Upper lobe of left lung (tissue), 6 donors: ENCODE measurements around the gene EML4. TPM values are rescaled to one million over a fixed set of nuclear protein-coding genes. Genes with fewer than 3 reads are reported as not detected.
"Not testable (repeated sequence)": the region's sequence is repeated elsewhere in the genome, so short reads cannot be mapped to it uniquely, and the experiment has no call there.

Experiments
- ATAC-seq, 2 donors: fragments of 200-7000 bp; cut with Tn5 transposase; one replicate each; pipeline ENCODE4 v1.9.1; 2022; ENCODE audit warnings: mild to moderate bottlenecking in 2 of 2, moderate library complexity in 2 of 2; ENCODE audit not compliant: low FRiP score in 2 of 2
- DNase-seq, 2 donors: peaks; one replicate each; pipeline ENCODE4 v3.0.0-alpha.2; 2019 to 2020
- H3K27ac ChIP-seq, 4 donors: fragments of 200-600 bp; sonication (generic); one replicate each; pipeline ENCODE4 v1.5.1; 2016 to 2019
- H3K27me3 ChIP-seq, 4 donors: fragments of 200-600 bp; sonication (generic); one replicate each; pipeline ENCODE4 v1.5.1; 2017 to 2019
- H3K36me3 ChIP-seq, 4 donors: fragments of 200-600 bp; sonication (generic); one replicate each; pipeline ENCODE4 v1.5.1; 2016 to 2019
- H3K4me1 ChIP-seq, 4 donors: fragments of 200-600 bp; sonication (generic); one replicate each; pipeline ENCODE4 v1.5.1; 2018 to 2019
- H3K4me3 ChIP-seq, 4 donors: fragments of 200-600 bp; sonication (generic); one replicate each; pipeline ENCODE4 v1.5.1; 2017 to 2019; ENCODE audit warnings: mild to moderate bottlenecking in 2 of 4, moderate library complexity in 1 of 4
- H3K9me3 ChIP-seq, 4 donors: fragments of 200-600 bp; sonication (generic); one replicate each; pipeline ENCODE4 v1.5.1; 2018 to 2019
- EP300 ChIP-seq, 4 donors: sonication (generic); formaldehyde crosslinking; IDR thresholded peaks; one replicate each; pipeline ENCODE4 v1.5.1; 2017; ENCODE audit warnings: antibody characterized with exemption in 4 of 4, control low read depth in 2 of 4
- POLR2A ChIP-seq, 4 donors: fragments of 450-650 bp; IDR thresholded peaks; one replicate each; pipeline ENCODE4 v1.5.1; 2016 to 2017; ENCODE audit warnings: antibody characterized with exemption in 4 of 4, mild to moderate bottlenecking in 2 of 4
- POLR2AphosphoS5 ChIP-seq, 2 donors: sonication (generic); formaldehyde crosslinking; IDR thresholded peaks; one replicate each; pipeline ENCODE4 v1.5.1; 2017; ENCODE audit warnings: antibody characterized with exemption in 2 of 2
- WGBS, 2 donors: methylation state at CpG; one replicate each; pipeline ENCODE4 v1.1.5; 2017 to 2018; 5-methylcytosine and 5-hydroxymethylcytosine counted together
- total RNA-seq, 6 donors: library from RNA; depleted of rRNA in 4 of 6; stranded (reverse); fragments of >200 nt in 4 of 6; gene quantifications; one replicate each; pipeline versions ENCODE4 v1.1.0 to v1.2.1, GENCODE V29; 2016 to 2021
- TF ChIP-seq, protein P1 (sequence below), 6 experiments: fragments of 450-650 bp in 4 of 6; fragments of 200-600 bp in 2 of 6; sonication (generic) in 2 of 6; IDR thresholded peaks; one replicate each; pipeline ENCODE4 v1.5.1; 2016 to 2019; ENCODE audit warnings: antibody characterized with exemption in 6 of 6
- donor health status: DM: no; HTN: no; CAD: no; lungs with moderate emphysema.
- donor health status: DM: no; HTN: yes; CAD: no; lungs with severe emphysema.

EML4 gene
- total RNA-seq, 6 donors from 2014 or later, result 42.7 to 96.9 (median 62.0) TPM

DNA sequence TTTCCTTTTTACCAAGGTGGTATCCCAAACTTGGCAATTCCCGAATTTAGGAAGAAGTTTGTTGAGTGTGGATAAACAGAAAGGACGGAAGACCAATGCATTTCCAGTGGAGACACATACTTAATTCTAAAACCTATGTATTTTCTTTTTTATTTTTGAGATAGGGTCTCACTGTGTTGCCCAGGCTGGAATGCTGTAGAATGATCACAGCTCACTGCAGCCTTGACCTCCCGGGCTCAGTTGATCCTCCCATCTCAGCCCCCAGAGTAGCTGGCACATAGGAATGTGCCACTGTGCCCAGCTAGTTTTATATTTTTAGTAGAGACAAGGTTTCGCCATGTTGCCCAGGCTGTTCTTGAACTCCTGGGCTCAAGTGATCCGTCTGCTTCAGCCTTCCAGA is 101.6 kb downstream of the EML4 start:
- Histone ChIP-seq H3K9me3 (no peaks in the 10 kb centered on the region), H3K36me3 (no peaks in the 10 kb centered on the region), H3K27ac (peak overlapping the region in 3 of 4 donors; percentile 8 to 70 (median 19)), H3K4me1 (peaks cover 0 to 6% (median 0%) of the 10 kb centered on the region in 4 donors), H3K4me3 (no peak overlapping the region), H3K27me3 (no peaks in the 10 kb centered on the region)
- ATAC-seq (no peak), DNase-seq (no peak)
- TF ChIP-seq POLR2AphosphoS5 (IDR thresholded peaks at IDR 0.05) (no peak), EP300 (IDR thresholded peaks at IDR 0.05) (no peak), POLR2A (IDR thresholded peaks at IDR 0.05) (no peak)
- TF ChIP-seq, protein P1, sequence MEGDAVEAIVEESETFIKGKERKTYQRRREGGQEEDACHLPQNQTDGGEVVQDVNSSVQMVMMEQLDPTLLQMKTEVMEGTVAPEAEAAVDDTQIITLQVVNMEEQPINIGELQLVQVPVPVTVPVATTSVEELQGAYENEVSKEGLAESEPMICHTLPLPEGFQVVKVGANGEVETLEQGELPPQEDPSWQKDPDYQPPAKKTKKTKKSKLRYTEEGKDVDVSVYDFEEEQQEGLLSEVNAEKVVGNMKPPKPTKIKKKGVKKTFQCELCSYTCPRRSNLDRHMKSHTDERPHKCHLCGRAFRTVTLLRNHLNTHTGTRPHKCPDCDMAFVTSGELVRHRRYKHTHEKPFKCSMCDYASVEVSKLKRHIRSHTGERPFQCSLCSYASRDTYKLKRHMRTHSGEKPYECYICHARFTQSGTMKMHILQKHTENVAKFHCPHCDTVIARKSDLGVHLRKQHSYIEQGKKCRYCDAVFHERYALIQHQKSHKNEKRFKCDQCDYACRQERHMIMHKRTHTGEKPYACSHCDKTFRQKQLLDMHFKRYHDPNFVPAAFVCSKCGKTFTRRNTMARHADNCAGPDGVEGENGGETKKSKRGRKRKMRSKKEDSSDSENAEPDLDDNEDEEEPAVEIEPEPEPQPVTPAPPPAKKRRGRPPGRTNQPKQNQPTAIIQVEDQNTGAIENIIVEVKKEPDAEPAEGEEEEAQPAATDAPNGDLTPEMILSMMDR (IDR thresholded peaks at IDR 0.05), result no peak
- 88 to 92% methylated on average over 5 of the region's 5 CpGs for WGBS, 2 donors

DNA sequence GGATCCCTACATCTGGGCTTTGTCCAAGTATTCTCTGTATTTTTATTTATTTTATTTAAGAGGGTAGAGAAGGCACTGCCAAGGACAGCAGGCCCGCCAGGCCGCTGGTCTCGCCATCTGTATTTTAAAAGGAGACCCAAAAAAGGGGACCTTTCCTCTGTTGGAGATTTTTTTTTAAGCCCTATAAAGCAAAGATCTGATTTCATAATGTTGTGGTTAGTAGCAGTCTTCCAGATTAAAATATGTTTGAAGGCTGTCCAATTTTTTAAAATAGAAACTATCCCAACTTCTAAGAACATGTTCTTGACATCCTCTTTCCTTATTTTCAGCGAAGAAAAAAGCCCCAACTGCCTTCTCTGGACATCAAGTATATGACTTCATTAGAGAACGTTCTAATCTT is 102.1 kb downstream of the EML4 start:
- 39 to 50% methylated on average over 5 of the region's 5 CpGs for WGBS, 2 donors
- not testable (repeated sequence) for DNase-seq

DNA sequence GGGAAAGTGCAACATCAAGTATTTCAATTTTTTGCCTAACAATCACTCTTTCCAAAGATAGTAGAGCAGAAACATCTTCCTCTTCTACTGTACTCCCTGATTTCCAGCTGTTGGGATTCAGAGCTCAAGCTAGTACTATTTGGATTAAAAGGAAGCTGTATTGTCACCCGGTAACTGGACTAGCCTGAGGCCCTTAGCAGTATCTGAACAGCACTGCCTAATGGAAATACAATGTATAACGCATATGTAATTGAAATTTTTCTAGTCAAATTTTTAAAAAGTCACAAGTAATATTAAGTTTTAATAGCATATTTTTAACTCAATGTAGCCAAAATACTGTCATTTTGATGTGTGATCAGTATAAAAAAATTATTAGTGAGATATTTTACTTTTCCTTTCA is 105.7 kb downstream of the EML4 start:
- Histone ChIP-seq H3K36me3 (no peaks in the 10 kb centered on the region), H3K27me3 (no peaks in the 10 kb centered on the region), H3K4me1 (peaks cover 0 to 6% (median 0%) of the 10 kb centered on the region in 4 donors), H3K9me3 (no peaks in the 10 kb centered on the region), H3K27ac (no peak overlapping the region), H3K4me3 (no peak overlapping the region)
- DNase-seq (no peak), ATAC-seq (no peak)
- TF ChIP-seq, protein P1 (IDR thresholded peaks at IDR 0.05), result no peak
- TF ChIP-seq POLR2A (IDR thresholded peaks at IDR 0.05) (no peak), EP300 (IDR thresholded peaks at IDR 0.05) (no peak), POLR2AphosphoS5 (IDR thresholded peaks at IDR 0.05) (no peak)
- WGBS, 2 donors, result 85 to 95% methylated on average over 2 of the region's 2 CpGs

More for the DNA sequence above, 102.1 kb downstream of the EML4 start:
- not testable (repeated sequence) for H3K4me1 ChIP-seq, H3K9me3 ChIP-seq, H3K4me3 ChIP-seq, H3K27me3 ChIP-seq, ATAC-seq, H3K36me3 ChIP-seq
- peak overlapping the region in 3 of 4 donors; percentile 8 to 70 (median 19) for H3K27ac ChIP-seq

DNA sequence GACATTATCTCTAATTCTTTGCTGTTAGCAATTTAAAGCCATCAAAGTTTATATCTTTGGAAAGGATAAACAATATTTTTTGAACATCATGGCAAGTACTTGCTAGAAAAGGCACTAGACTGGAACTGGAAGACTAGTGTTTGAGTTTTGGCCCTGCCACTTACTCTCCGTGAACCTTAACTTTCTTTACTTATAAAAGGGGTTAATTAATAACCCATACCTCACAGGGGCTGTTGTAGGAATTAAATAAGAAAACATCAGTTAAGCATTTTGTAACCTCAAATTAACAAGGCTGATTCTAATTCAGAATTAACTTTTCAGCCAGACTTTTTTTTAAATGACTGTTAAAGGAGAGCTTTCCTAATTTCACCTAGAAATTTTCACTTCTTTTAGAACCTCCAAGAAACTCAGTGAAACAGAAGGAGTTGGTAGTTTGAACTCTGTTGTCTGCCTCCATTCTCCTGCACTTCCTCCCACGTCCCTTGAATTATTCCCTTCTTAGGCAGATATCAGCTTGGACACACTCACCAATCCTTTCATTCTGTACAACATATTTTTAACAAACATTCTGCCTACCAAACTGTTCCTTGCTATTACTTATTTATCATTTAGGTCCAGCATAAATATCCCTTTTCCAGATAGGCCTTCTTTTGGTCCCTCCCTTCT is 112.4 kb downstream of the EML4 start:
- DNase-seq (no peak), ATAC-seq (no peak)
- peaks cover 0 to 30% (median 14%) of the 10 kb centered on the region in 4 donors for H3K36me3 ChIP-seq
- H3K9me3 ChIP-seq, result no peaks in the 10 kb centered on the region
- no peak overlapping the region for H3K4me3 ChIP-seq
- H3K27ac ChIP-seq, result no peak overlapping the region
- TF ChIP-seq, protein P1 (IDR thresholded peaks at IDR 0.05), result no peak
- no peak for TF ChIP-seq POLR2AphosphoS5 (IDR thresholded peaks at IDR 0.05)
- TF ChIP-seq POLR2A (IDR thresholded peaks at IDR 0.05), result no peak
- no peak for TF ChIP-seq EP300 (IDR thresholded peaks at IDR 0.05)
- no peaks in the 10 kb centered on the region for H3K4me1 ChIP-seq
- 88 to 94% methylated on average over 2 of the region's 2 CpGs for WGBS, 2 donors
- H3K27me3 ChIP-seq, result no peaks in the 10 kb centered on the region

DNA sequence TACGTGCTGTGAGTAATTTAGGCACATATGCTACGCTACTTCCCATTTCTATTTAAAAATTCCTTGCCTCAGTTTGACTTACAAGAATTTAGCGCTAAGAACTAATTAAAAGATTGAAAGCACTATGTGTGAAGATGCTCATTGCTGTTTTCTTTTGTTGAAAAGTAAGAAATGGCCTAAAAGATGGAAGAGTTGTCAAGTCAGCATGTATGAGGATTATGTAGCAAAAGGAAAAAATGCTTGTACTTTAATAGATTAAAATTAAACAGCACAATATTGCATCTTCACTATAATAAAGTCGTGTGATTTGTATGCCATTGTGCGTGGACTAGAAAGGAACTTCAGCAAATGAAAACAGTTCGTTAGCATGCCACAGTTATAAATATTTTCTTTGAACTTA is 114.9 kb downstream of the EML4 start:
- no peak for ATAC-seq
- H3K27ac ChIP-seq, result no peak overlapping the region
- no peak overlapping the region for H3K4me3 ChIP-seq
- peaks cover 0 to 51% (median 17%) of the 10 kb centered on the region in 4 donors for H3K36me3 ChIP-seq
- H3K4me1 ChIP-seq, result no peaks in the 10 kb centered on the region
- H3K27me3 ChIP-seq, result no peaks in the 10 kb centered on the region
- no peak for DNase-seq
- TF ChIP-seq, protein P1 (IDR thresholded peaks at IDR 0.05), result no peak
- H3K9me3 ChIP-seq, result no peaks in the 10 kb centered on the region
- WGBS, 2 donors, result 93 to 96% methylated on average over 6 of the region's 6 CpGs
